HUES64 (cell line): ENCODE measurements around the gene FAAP100.

ENCODE experiments used
- H3K27ac ChIP-seq: 2 replicates; pipeline ENCODE4 v1.7.0; 2013; ENCODE audit warnings: low read depth, low read length, inconsistent platforms
- H3K27me3 ChIP-seq: 2 replicates; pipeline ENCODE4 v1.6.1; 2013; ENCODE audit warnings: mild to moderate bottlenecking, low read length; ENCODE audit not compliant: insufficient read depth
- H3K36me3 ChIP-seq: 2 replicates; pipeline ENCODE4 v1.6.1; 2013; ENCODE audit warnings: mild to moderate bottlenecking, low read length; ENCODE audit not compliant: insufficient read depth
- H3K4me1 ChIP-seq: 2 replicates; pipeline ENCODE4 v1.6.1; 2013; ENCODE audit warnings: mild to moderate bottlenecking, low read length, moderate library complexity; ENCODE audit not compliant: insufficient read depth
- H3K4me3 ChIP-seq: 2 replicates; pipeline ENCODE4 v1.5.1; 2013; ENCODE audit warnings: mild to moderate bottlenecking, low read length, moderate library complexity
- H3K9ac ChIP-seq: 2 replicates; pipeline ENCODE4 v1.6.1; 2013; ENCODE audit warnings: mild to moderate bottlenecking, low read depth, low read length
- H3K9me3 ChIP-seq: 2 replicates; pipeline ENCODE4 v1.6.1; 2013; ENCODE audit warnings: low read depth, low read length; ENCODE audit not compliant: insufficient read depth
- WGBS: fragments of 150-250, 120-280 bp; methylation state at CpG from one replicate; pipeline ENCODE4 v1.1.7; 2013; ENCODE audit warnings: missing lambda C conversion rate; 5-methylcytosine and 5-hydroxymethylcytosine counted together

Gene FAAP100

DNA sequence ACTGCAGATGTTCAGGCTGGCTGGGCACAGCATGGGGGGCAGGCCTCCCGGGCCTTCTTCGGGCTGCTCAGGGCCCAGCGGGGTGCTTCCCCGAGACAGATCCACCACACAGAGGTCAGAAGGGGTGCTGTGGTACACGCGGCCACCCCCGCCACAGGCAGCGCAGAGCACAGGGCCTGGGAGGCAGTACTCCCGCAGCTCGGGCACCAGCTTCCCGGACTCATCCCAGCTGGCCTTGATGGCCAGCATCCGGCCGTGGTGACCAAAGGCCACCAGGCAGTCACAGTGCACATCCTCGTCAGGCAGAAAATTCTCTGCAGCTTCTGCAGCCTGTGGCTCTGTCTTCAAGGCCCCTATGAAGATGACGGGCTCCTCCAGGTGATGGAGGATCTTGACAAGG is 1.9 kb downstream of the FAAP100 start:
- no peak overlapping the region for H3K9ac ChIP-seq
- H3K4me1 ChIP-seq, result peaks cover 7% of the 10 kb centered on the region; the same call in 1 of the 2 replicates
- H3K9me3 ChIP-seq, result no peaks in the 10 kb centered on the region
- no peak overlapping the region for H3K27ac ChIP-seq
- no peak overlapping the region for H3K4me3 ChIP-seq
- no peaks in the 10 kb centered on the region for H3K27me3 ChIP-seq
- WGBS, result 96% methylated on average over 15 of the region's 15 CpGs
- peaks cover 52% of the 10 kb centered on the region for H3K36me3 ChIP-seq

DNA sequence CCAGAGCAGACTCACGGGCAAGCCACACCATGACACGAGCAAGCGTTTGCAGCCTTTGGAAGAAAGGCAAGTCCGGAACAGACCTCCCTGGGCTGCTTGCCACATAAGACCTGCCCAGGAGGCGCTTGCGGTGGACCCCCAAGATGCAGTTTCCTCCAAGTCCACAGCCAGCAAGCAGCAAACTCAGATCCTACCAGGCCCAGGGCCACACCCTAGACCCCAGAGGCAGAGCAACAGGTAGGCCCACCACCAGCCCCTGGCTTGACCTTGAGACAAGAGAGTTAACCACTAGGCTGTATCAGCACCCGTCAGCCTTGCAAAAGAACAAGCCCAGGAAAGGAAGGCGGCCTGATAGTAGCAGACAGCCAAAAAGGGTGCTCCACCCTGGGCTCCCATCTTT is 2.3 kb downstream of the FAAP100 start:
- H3K9ac ChIP-seq, result no peak overlapping the region
- H3K36me3 ChIP-seq, result peaks cover 56% of the 10 kb centered on the region
- H3K4me1 ChIP-seq, result peaks cover 7% of the 10 kb centered on the region; the same call in 1 of the 2 replicates
- no peak overlapping the region for H3K4me3 ChIP-seq
- no peaks in the 10 kb centered on the region for H3K27me3 ChIP-seq
- no peaks in the 10 kb centered on the region for H3K9me3 ChIP-seq
- no peak overlapping the region for H3K27ac ChIP-seq
- 95% methylated on average over 8 of the region's 8 CpGs for WGBS

DNA sequence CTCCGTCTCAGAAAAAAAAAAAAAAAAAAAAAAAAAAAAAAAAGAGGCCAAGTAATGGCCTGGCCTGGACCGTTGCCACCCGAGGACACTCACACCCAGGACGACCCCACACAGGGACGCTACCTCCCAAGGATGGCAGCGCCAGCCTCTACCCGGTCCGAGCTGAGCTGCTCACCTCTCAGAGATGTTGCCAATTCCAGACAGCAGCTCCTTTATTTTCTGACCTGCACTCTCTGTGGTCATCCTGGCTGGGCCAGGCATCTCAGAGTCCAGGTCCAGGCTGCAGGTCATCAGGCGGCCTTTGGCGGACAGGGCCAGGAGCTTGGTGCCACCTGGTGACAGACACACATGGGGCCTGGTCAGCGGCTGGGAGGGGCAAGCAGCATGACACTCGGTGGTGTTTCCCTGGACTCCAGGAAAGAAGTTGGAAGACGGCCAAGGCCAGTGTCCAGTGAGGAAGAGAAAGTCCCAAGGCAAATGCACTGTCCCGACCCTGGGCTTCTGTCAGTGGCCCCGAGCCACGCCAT is 3.1 kb downstream of the FAAP100 start:
- H3K4me1 ChIP-seq, result peaks cover 7% of the 10 kb centered on the region; the same call in 1 of the 2 replicates
- H3K27me3 ChIP-seq, result no peaks in the 10 kb centered on the region
- no peaks in the 10 kb centered on the region for H3K9me3 ChIP-seq
- peaks cover 62% of the 10 kb centered on the region for H3K36me3 ChIP-seq
- WGBS, result 98% methylated on average over 16 of the region's 16 CpGs
- H3K9ac ChIP-seq, result no peak overlapping the region
- H3K4me3 ChIP-seq, result no peak overlapping the region
- no peak overlapping the region for H3K27ac ChIP-seq

DNA sequence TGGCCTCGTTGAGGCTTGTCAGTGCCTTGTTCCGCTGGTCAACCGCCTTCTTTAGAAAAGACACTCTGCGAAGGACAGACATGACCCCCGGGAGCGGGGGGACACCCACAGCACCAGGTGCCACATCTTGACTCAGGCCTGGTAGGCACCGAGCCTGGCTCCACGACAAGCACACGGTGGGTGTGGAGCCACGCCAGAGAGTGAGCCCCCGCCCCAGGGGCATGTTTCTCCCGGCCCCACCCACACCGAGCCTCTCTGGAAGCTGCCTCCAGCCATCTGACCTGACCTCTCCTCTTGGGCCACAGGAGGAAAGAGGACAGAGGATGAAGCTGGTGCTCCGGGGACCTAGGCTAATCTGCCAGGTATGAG is 4.6 kb downstream of the FAAP100 start:
- Histone ChIP-seq H3K4me1 (no peaks in the 10 kb centered on the region), H3K27me3 (no peaks in the 10 kb centered on the region), H3K27ac (no peak overlapping the region), H3K9me3 (no peaks in the 10 kb centered on the region), H3K36me3 (peaks cover 76% of the 10 kb centered on the region), H3K9ac (no peak overlapping the region), H3K4me3 (no peak overlapping the region)
- WGBS, result 88% methylated on average over 14 of the region's 14 CpGs

DNA sequence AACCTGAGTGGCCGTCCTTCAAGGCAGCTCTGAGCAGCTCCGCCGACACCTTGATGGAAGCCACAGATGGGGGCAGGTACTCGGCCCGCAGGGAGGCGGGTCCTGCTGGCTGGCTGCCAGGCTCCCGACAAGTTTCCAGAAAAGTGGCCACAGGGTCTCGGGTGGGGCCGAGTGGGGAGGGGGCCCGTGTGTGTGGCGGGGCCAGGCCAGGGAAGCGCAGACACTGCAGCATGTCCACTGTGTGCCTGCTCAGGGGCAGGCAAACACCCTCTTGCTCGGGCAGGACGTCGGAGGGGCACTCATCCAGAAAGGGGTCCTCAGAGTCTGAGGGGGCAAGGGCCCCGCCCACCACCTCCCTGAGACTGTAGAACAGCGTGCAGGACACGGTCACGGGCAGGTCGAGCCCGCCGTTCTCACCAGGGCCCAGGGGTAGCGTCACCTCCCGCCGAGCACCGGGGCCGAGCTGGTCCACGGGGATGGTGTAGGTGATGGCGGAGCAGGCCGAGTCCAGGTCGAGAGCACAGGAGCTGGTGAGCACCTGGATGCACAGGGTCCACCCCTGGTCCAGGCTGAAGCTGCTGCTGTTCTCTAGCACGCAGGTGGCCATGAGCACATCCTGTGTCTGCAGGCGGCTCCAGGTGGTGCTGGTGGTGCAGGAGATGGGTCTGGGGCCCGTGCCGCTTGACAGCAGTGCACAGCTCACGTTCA is 5.1 kb downstream of the FAAP100 start:
- Histone ChIP-seq H3K9ac (no peak overlapping the region), H3K4me1 (no peaks in the 10 kb centered on the region), H3K36me3 (peaks cover 76% of the 10 kb centered on the region), H3K4me3 (no peak overlapping the region), H3K27ac (no peak overlapping the region), H3K27me3 (no peaks in the 10 kb centered on the region), H3K9me3 (no peaks in the 10 kb centered on the region)
- 92% methylated on average over 36 of the region's 36 CpGs for WGBS

DNA sequence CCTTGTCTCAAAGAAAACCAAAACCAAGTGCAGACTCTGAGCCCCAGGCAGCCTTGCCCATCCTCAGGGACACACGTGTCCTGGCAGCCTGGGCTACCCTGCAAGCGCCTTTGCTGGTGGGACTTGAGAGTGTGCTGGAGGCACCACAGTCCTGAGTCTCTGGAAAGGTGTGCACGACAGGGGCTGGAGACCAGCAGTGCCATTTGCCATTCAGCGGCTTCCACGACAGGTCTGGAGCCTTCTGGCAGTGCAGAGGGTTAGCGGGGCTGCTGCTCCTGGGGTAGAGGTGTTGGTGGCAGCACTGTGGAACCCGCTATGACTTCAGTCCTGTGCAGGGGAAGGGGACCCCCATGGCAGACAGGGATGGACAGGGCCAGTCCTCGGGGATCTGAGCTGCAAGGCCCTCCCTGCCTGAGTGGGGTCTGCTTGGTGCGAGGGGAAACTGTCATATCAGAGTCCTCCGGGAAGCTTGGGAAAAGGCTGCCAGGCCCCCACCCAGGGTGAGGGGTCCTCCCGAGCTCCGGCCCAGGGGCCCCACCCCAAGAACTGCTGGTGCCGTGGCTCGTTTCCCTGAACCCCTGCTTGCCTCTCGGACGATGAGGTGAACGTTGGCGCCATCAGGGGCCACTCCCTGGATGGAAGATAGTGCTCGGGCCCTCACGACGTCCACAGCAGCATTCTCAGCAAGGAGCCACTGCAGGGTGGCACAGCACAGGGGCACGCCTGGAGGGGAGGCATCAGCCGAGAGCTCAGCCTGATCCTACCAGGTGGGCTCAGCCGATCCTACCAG is 6.8 kb downstream of the FAAP100 start:
- Histone ChIP-seq H3K27ac (no peak overlapping the region), H3K9ac (no peak overlapping the region), H3K27me3 (no peaks in the 10 kb centered on the region), H3K36me3 (peaks cover 81% of the 10 kb centered on the region), H3K9me3 (no peaks in the 10 kb centered on the region), H3K4me1 (no peaks in the 10 kb centered on the region), H3K4me3 (no peak overlapping the region)
- 92% methylated on average over 24 of the region's 24 CpGs for WGBS

DNA sequence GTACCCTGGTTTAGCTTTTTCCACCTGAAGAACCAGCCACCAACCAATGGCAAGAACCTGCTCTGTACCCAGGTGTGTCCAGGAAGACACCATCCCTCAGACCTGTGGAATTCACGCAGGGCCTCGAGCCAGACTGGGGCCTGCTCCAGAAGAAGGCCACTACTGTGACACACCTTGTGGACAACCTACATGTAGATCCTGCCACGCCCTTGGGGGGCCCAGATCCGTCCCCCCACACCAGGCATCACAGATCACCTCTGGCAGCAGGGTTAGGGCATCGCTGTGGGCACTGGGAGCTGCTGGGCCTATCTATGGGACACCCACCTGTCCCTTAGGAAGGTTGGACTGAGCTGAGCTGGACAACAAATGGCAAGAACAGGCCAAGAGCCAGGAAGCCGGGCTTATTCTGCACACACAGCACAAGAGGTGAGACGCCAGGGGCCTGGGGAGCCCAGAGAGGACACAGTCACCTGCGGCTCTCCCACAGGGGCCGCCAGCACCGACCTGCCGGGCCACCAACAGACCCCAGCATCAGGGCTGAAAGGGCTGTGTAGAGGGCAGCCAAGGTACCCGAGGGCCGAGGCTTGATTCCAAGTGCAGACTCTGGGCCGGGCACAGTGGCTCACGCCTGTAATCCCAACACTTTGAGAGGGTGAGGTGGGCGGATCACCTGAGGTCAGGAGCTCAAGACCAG is 7.7 kb downstream of the FAAP100 start:
- no peaks in the 10 kb centered on the region for H3K4me1 ChIP-seq
- H3K9ac ChIP-seq, result no peak overlapping the region
- H3K36me3 ChIP-seq, result peaks cover 77% of the 10 kb centered on the region
- WGBS, result 89% methylated on average over 16 of the region's 16 CpGs
- H3K4me3 ChIP-seq, result no peak overlapping the region
- no peaks in the 10 kb centered on the region for H3K27me3 ChIP-seq
- H3K9me3 ChIP-seq, result no peaks in the 10 kb centered on the region
- no peak overlapping the region for H3K27ac ChIP-seq

DNA sequence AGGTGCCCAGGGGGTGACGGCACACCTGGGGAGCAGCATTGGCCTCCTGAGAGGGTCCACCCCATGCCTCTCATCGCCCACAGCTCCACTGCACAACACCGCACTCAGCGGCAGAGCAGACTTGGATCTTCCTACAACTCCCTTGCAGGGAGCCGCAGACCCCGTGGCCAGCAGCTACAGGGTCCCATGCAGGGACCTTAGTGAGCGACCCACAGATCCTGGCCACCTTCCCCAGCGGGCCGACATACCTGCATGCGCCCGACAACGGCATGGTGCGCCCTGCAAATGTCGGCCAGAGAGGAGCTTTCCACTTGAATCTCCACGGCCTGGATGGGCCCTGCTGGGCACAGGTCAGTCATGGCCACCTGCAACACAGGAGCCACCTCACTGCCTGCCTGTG is 8.4 kb downstream of the FAAP100 start:
- no peaks in the 10 kb centered on the region for H3K27me3 ChIP-seq
- no peaks in the 10 kb centered on the region for H3K9me3 ChIP-seq
- H3K4me1 ChIP-seq, result no peaks in the 10 kb centered on the region
- H3K4me3 ChIP-seq, result no peak overlapping the region
- WGBS, result 95% methylated on average over 15 of the region's 15 CpGs
- no peak overlapping the region for H3K9ac ChIP-seq
- peaks cover 71% of the 10 kb centered on the region for H3K36me3 ChIP-seq
- H3K27ac ChIP-seq, result no peak overlapping the region

DNA sequence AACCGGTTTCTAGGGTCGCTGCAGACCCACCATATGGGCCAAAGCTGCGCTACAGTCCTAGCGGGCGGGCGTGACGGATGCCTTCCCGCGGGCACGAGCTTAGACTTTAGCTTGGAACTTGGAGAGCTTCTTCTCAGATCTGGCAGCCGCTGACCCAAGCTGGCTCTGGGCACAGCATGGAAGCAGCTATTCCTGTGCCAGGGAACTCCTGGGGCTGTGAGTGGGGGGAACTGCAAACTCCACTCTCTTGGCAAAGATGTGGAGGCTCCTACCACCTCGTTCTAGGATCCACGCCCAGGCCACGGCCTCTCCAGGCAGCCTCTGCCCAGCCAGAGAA is 8.8 kb downstream of the FAAP100 start:
- Histone ChIP-seq H3K4me1 (no peaks in the 10 kb centered on the region), H3K27me3 (no peaks in the 10 kb centered on the region), H3K27ac (no peak overlapping the region), H3K36me3 (peaks cover 68% of the 10 kb centered on the region), H3K4me3 (no peak overlapping the region), H3K9me3 (no peaks in the 10 kb centered on the region), H3K9ac (no peak overlapping the region)
- 96% methylated on average over 14 of the region's 14 CpGs for WGBS

DNA sequence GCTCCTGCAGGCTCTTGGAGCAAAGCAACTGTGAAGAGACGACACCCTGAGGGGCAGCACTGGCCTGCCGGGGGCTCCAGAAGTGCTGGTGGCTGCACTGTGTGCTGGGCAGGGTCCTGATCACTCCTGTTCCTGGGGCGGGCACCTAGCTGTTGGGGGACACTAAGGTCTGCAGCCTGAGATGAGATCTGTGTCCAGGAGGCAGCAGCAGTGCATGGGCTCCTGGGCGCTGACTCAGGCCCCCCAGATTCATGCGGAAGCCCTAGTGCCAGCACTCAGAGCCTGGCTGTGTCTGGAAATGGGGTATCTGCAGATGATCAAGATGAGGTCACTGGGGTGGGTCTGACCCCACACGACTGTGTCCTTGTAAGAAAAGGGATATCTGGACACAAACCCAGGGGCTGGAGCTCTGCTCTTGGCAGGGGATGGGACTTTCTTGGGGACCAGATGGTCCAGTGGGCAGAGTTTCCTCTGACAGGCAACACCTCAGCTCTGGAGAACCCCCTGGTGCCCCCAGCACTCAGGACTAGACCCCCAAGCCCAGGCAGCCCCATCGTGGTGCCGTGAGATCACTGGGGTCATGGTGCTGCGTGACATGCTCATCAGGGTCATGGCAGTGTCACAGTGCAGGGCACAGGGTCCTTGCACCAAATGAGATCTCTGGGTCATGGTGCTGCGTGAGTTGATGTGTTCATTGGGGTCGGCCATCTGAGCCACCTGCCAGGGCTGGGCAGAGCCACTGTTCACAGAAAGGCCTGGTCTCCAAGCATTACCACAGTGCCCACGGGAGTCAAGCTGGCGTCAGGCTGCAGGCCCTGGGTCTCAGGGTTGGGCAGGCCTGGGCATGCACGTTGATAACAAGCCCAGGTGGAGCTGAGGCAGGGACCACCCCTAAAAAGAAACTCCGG is 9.5 kb downstream of the FAAP100 start:
- WGBS, result 95% methylated on average over 15 of the region's 15 CpGs
- H3K9me3 ChIP-seq, result no peaks in the 10 kb centered on the region
- no peak overlapping the region for H3K27ac ChIP-seq
- no peaks in the 10 kb centered on the region for H3K27me3 ChIP-seq
- H3K4me3 ChIP-seq, result no peak overlapping the region
- no peaks in the 10 kb centered on the region for H3K4me1 ChIP-seq
- no peak overlapping the region for H3K9ac ChIP-seq
- peaks cover 62% of the 10 kb centered on the region for H3K36me3 ChIP-seq
